H1 (cell line): ENCODE measurements around the gene SLC25A22. TPM values are rescaled to one million over a fixed set of nuclear protein-coding genes. Genes with fewer than 3 reads are reported as not detected.

Experiments
- CTCF ChIA-PET: fragments of 300-600 bp; sonication (Branson Sonifier 250); formaldehyde crosslinking; loops from one replicate; lab custom pipeline; 2021; ENCODE audit not compliant: partially characterized antibody; lab: Charles Lee
- POLR2A ChIA-PET: fragments of 300-600 bp; sonication (Branson Sonifier 250); formaldehyde crosslinking; loops from one replicate; lab custom pipeline; 2021; ENCODE audit warnings: inconsistent platforms; ENCODE audit not compliant: partially characterized antibody; lab: Charles Lee
- DNase-seq, 2 experiments: peaks; one replicate each; pipeline versions ENCODE4 v3.0.0 to v3.0.0-alpha.2; 2010 to 2022; ENCODE audit warnings: low spot score in 2 of 2, low read depth in 1 of 2, mixed read lengths in 1 of 2
- FAIRE-seq: peaks from 2 replicates; lab custom pipeline; 2011; peaks lifted over from hg19 to GRCh38; lab: Jason Lieb, UNC
- H2AFZ ChIP-seq: 2 replicates; pipeline ENCODE4 v1.8.1; 2012; ENCODE audit warnings: low read length, inconsistent platforms
- H2AK5ac ChIP-seq: 2 replicates; pipeline ENCODE4 v1.6.1; 2013; ENCODE audit warnings: low read depth, low read length
- H2BK120ac ChIP-seq: replicated peaks from 2 replicates; pipeline ENCODE3; 2013; ENCODE audit warnings: low read depth, low read length, inconsistent platforms
- H2BK12ac ChIP-seq: 2 replicates; pipeline ENCODE4 v1.6.1; 2013; ENCODE audit warnings: low read depth, low read length
- H2BK15ac ChIP-seq: 2 replicates; pipeline ENCODE4 v1.6.1; 2013; ENCODE audit warnings: low read length
- H2BK20ac ChIP-seq: 2 replicates; pipeline ENCODE4 v1.6.1; 2013; ENCODE audit warnings: low read length
- H2BK5ac ChIP-seq: 2 replicates; pipeline ENCODE4 v1.6.1; 2013; ENCODE audit warnings: low read depth, low read length
- H3K14ac ChIP-seq: 2 replicates; pipeline ENCODE4 v1.6.1; 2013; ENCODE audit warnings: inconsistent platforms; ENCODE audit not compliant: insufficient read length
- H3K18ac ChIP-seq: 2 replicates; pipeline ENCODE4 v1.6.1; 2013; ENCODE audit warnings: low read length; ENCODE audit errors: extremely low read depth
- H3K23ac ChIP-seq: 2 replicates; pipeline ENCODE4 v1.6.1; 2013; ENCODE audit warnings: inconsistent platforms; ENCODE audit not compliant: insufficient read length
- H3K23me2 ChIP-seq: 2 replicates; pipeline ENCODE4 v1.6.1; 2013; ENCODE audit warnings: low read depth, low read length
- H3K27ac ChIP-seq: 2 replicates; pipeline ENCODE4 v1.6.1; 2011; ENCODE audit warnings: low read depth, low read length, inconsistent platforms
- H3K27me3 ChIP-seq, 4 experiments: replicated peaks in 1 of 4; 1 replicate in 1 of 4; 2 replicates in 3 of 4; pipeline versions ENCODE4 v1.6.1 to v1.8.1; 2011 to 2013; ENCODE audit warnings: low read length in 3 of 4, mild to moderate bottlenecking in 3 of 4, inconsistent platforms in 2 of 4, mixed read lengths in 2 of 4, moderate library complexity in 1 of 4; ENCODE audit not compliant: control insufficient read depth in 3 of 4, insufficient read depth in 3 of 4; ENCODE audit errors: extremely low read depth in 1 of 4
- H3K36me3 ChIP-seq, 4 experiments: 2 replicates each; pipeline versions ENCODE4 v1.6.1 to v1.8.1; 2011 to 2013; ENCODE audit warnings: mild to moderate bottlenecking in 4 of 4, low read length in 3 of 4, moderate library complexity in 2 of 4, control low read depth in 1 of 4, inconsistent platforms in 1 of 4; ENCODE audit not compliant: insufficient read depth in 4 of 4, control insufficient read depth in 2 of 4
- H3K4ac ChIP-seq: replicated peaks from 2 replicates; pipeline ENCODE3; 2013; ENCODE audit warnings: low read length, low read depth, mixed read lengths, inconsistent platforms; ENCODE audit not compliant: insufficient read length
- H3K4me1 ChIP-seq, 4 experiments: replicated peaks in 1 of 4; 1 replicate in 1 of 4; 2 replicates in 3 of 4; pipeline versions ENCODE4 v1.6.1 to v1.8.1; 2011 to 2013; ENCODE audit warnings: low read length in 3 of 4, inconsistent platforms in 2 of 4, mixed read lengths in 1 of 4; ENCODE audit not compliant: insufficient read depth in 4 of 4, control insufficient read depth in 3 of 4
- H3K4me2 ChIP-seq, 2 experiments: 2 replicates each; pipeline versions ENCODE4 v1.6.1 to v1.8.1; 2011 to 2013; ENCODE audit warnings: low read depth in 2 of 2, low read length in 2 of 2, control low read depth in 1 of 2, inconsistent platforms in 1 of 2, mild to moderate bottlenecking in 1 of 2; ENCODE audit not compliant: insufficient read depth in 1 of 2
- H3K4me3 ChIP-seq, 4 experiments: fragments of 200-600, 300-600 bp in 1 of 4; sonication (generic), shearing (Covaris generic), sonication (Bioruptor Twin) in 1 of 4; 2 replicates each; pipeline versions ENCODE4 v1.5.1 to v1.8.1; 2011 to 2016; ENCODE audit warnings: low read length in 4 of 4, low read depth in 3 of 4, control low read depth in 2 of 4, inconsistent platforms in 2 of 4, mild to moderate bottlenecking in 2 of 4, mixed read lengths in 1 of 4, moderate library complexity in 1 of 4; ENCODE audit not compliant: insufficient read depth in 2 of 4; ENCODE audit errors: extremely low read depth in 1 of 4
- H3K56ac ChIP-seq: replicated peaks from 2 replicates; pipeline ENCODE3; 2013; ENCODE audit warnings: low read depth, mild to moderate bottlenecking, mixed read lengths, low read length, inconsistent platforms; ENCODE audit not compliant: insufficient read length
- H3K79me1 ChIP-seq: 2 replicates; pipeline ENCODE4 v1.6.1; 2013; ENCODE audit warnings: low read depth, low read length, control low read depth
- H3K79me2 ChIP-seq, 2 experiments: 2 replicates each; pipeline versions ENCODE4 v1.6.1 to v1.8.1; 2012 to 2013; ENCODE audit warnings: low read length in 2 of 2, mild to moderate bottlenecking in 2 of 2, inconsistent platforms in 1 of 2; ENCODE audit not compliant: insufficient read depth in 2 of 2, control insufficient read depth in 1 of 2
- H3K9ac ChIP-seq, 4 experiments: replicated peaks in 1 of 4; 1 replicate in 1 of 4; 2 replicates in 3 of 4; pipeline versions ENCODE4 v1.6.1 to v1.8.1; 2011 to 2013; ENCODE audit warnings: low read depth in 3 of 4, low read length in 3 of 4, control low read depth in 2 of 4, mild to moderate bottlenecking in 2 of 4, moderate library complexity in 2 of 4, inconsistent platforms in 1 of 4; ENCODE audit errors: extremely low read depth in 1 of 4
- H3K9me3 ChIP-seq, 2 experiments: 2 replicates each; pipeline versions ENCODE4 v1.6.1 to v1.8.1; 2012 to 2013; ENCODE audit warnings: mild to moderate bottlenecking in 2 of 2, moderate library complexity in 2 of 2, control low read depth in 1 of 2, inconsistent platforms in 1 of 2, low read depth in 1 of 2, low read length in 1 of 2, mixed read lengths in 1 of 2; ENCODE audit not compliant: insufficient read depth in 2 of 2
- H4K20me1 ChIP-seq, 2 experiments: replicated peaks in 1 of 2; 2 replicates each; pipeline versions ENCODE3 to v1.8.1; 2011 to 2013; ENCODE audit warnings: inconsistent platforms in 2 of 2, low read length in 2 of 2, mild to moderate bottlenecking in 1 of 2; ENCODE audit not compliant: insufficient read depth in 2 of 2, control insufficient read depth in 1 of 2
- H4K5ac ChIP-seq: 2 replicates; pipeline ENCODE4 v1.6.1; 2013; ENCODE audit warnings: low read length, low read depth, mixed read lengths, inconsistent platforms; ENCODE audit not compliant: insufficient read length
- H4K8ac ChIP-seq: 2 replicates; pipeline ENCODE4 v1.8.0; 2013; ENCODE audit warnings: mild to moderate bottlenecking, moderate library complexity, low read length, inconsistent platforms; ENCODE audit not compliant: insufficient read depth; ENCODE audit errors: extremely low read depth
- H4K91ac ChIP-seq: replicated peaks from 2 replicates; pipeline ENCODE3; 2013; ENCODE audit warnings: low read length, mixed read lengths, inconsistent platforms; ENCODE audit not compliant: insufficient read length
- CREB1 ChIP-seq: IDR thresholded peaks from 2 replicates; pipeline ENCODE4 v1.6.1; 2012; ENCODE audit warnings: inconsistent platforms
- CTBP2 ChIP-seq: IDR thresholded peaks from 2 replicates; pipeline ENCODE4 v1.7.0; 2011; ENCODE audit warnings: borderline replicate concordance, mild to moderate bottlenecking, moderate library complexity, mixed read lengths, low read length; ENCODE audit not compliant: insufficient read depth, insufficient read length
- FOSL1 ChIP-seq: IDR thresholded peaks from 2 replicates; pipeline ENCODE4 v1.6.1; 2011; ENCODE audit warnings: mild to moderate bottlenecking, low read depth, low read length, moderate library complexity; ENCODE audit not compliant: insufficient read depth
- NANOG ChIP-seq: IDR thresholded peaks from 2 replicates; pipeline ENCODE4 v1.6.1; 2011; ENCODE audit warnings: low read length, low read depth, mild to moderate bottlenecking, inconsistent platforms; ENCODE audit not compliant: insufficient read depth, poor library complexity, severe bottlenecking
- SP4 ChIP-seq: IDR thresholded peaks from 2 replicates; pipeline ENCODE4 v1.6.1; 2012; ENCODE audit warnings: low read length, inconsistent platforms
- WGBS, 2 experiments: shearing (Covaris generic) in 1 of 2; methylation state at CpG; one replicate each; pipeline versions ENCODE4 v1.1.6 to v1.1.7; 2013 to 2015; ENCODE audit warnings: low lambda C conversion rate in 2 of 2, mixed read lengths in 2 of 2, inconsistent platforms in 1 of 2, low coverage in 1 of 2, missing lambda C conversion rate in 1 of 2; ENCODE audit not compliant: insufficient replicate concordance in 2 of 2, insufficient coverage in 1 of 2, insufficient read length in 1 of 2; ENCODE audit errors: extremely low coverage in 1 of 2, missing lambda C conversion rate in 1 of 2; 5-methylcytosine and 5-hydroxymethylcytosine counted together
- polyA plus RNA-seq, 7 experiments: library from polyadenylated mRNA; depleted of rRNA in 3 of 7; stranded (reverse) in 5 of 7; unstranded in 2 of 7; fragments of >200 nt in 5 of 7; fragments of 200-250 nt in 2 of 7; gene quantifications; 1 replicate in 5 of 7; 2 replicates in 1 of 7; 4 replicates in 1 of 7; pipeline versions ENCODE4 v1.2.1 to v1.2.3, GENCODE V29; 2011 to 2013; ENCODE audit warnings: missing spikeins in 2 of 7, mixed read lengths in 2 of 7
- total RNA-seq: library from RNA; stranded (reverse); fragmentation: NEBNext Ultra II Directional; extraction: Animal tissue kit (Norgen Biotek cat#: 25700); gene quantifications from 2 replicates; pipeline ENCODE4 v1.2.1, GENCODE V29; 2021

Gene SLC25A22
- total and polyA plus RNA-seq, 2 of the 8 experiments (the other 6 are each of a cell fraction or from before 2014, with no cell fraction given), result 31.5 to 48.0 TPM

- Histone ChIP-seq H3K4me2 (peak overlapping the region; percentile 70 to 83), H3K36me3 (peaks cover 0 to 10% (median 1%) of the 10 kb centered on the region in 4 experiments; a peak in 1 of 8 replicates), H3K18ac (no peak overlapping the region), H3K56ac (no peak overlapping the region), H2AFZ (no peak overlapping the region), H2AK5ac (no peak overlapping the region), H4K5ac (no peak overlapping the region), H2BK15ac (no peak overlapping the region; the same call in 1 of the 2 replicates), H3K23ac (no peak overlapping the region), H3K9ac (no peak overlapping the region), H2BK5ac (no peak overlapping the region), H3K79me2 (peaks cover 0 to 5% of the 10 kb centered on the region in 2 experiments; a peak in 1 of 4 replicates), H2BK120ac (no peak overlapping the region), H3K27ac (no peak overlapping the region), H4K8ac (no peak overlapping the region), H2BK20ac (no peak overlapping the region), H4K20me1 (peaks cover 0 to 14% of the 10 kb centered on the region in 2 experiments), H3K27me3 (no peaks in the 10 kb centered on the region; a peak in 2 of 7 replicates), H3K9me3 (no peaks in the 10 kb centered on the region), H3K23me2 (peaks cover 8% of the 10 kb centered on the region; the same call in 1 of the 2 replicates), H3K4me3 (peak overlapping the region; percentile 77 to 92 (median 80); a peak in 5 of 8 replicates), H3K4me1 (peaks cover 0 to 15% (median 9%) of the 10 kb centered on the region in 4 experiments; a peak in 5 of 7 replicates), H3K14ac (no peak overlapping the region), H3K79me1 (peaks cover 8% of the 10 kb centered on the region), H4K91ac (no peak overlapping the region), H2BK12ac (no peak overlapping the region), H3K4ac (no peak overlapping the region)
- ChIA-PET POLR2A (interaction anchor here (1.3 to 53.0 kb wide), 6 partner anchors 9 to 124 kb away, joined by 3 to 1917 read pairs (median 6); partner anchors contain the start of genes CD151, CEND1, CRACR2B and PIDD1), CTCF (interaction anchor here (1.0 to 1.2 kb wide), 2 partner anchors 22 to 273 kb away, joined by 3 read pairs; no protein-coding TSS in a partner anchor)
- DNase-seq (no peak), FAIRE-seq (no peak)
- WGBS, 2 experiments, result 93% methylated on average over 11 of the region's 11 CpGs; no CpG with 5 or more reads in 1 of the 2 experiments
- TF ChIP-seq CTBP2 (no peak), SP4 (no peak), CREB1 (no peak), NANOG (no peak), FOSL1 (no peak)
These were observed 22.8 kb upstream of the SLC25A22 start for GRCh38 chr11:820655-821511.
